HepG2 (cell line): ENCODE results near the gene CYP19A1. TPM values are rescaled to one million over a fixed set of nuclear protein-coding genes. Genes with fewer than 3 reads are reported as not detected.
A peak's percentile ranks its signal among the peaks of the same experiment; 100 is the strongest.

ENCODE experiments used
- CENPX ChIP-seq: sonication (generic); formaldehyde crosslinking; IDR thresholded peaks from 2 replicates; pipeline ENCODE4 v1.9.0; 2021; ENCODE audit warnings: mild to moderate bottlenecking, missing genetic modification reagents, moderate library complexity
- ESRRA ChIP-seq: sonication (generic); formaldehyde crosslinking; IDR thresholded peaks from 2 replicates; pipeline ENCODE4 v1.5.1; 2020; ENCODE audit warnings: mild to moderate bottlenecking, low read depth, missing genetic modification reagents
- HMGA1 ChIP-seq: sonication (generic); formaldehyde crosslinking; conservative IDR thresholded peaks from 2 replicates; pipeline ENCODE4 v1.4.0; 2020; ENCODE audit warnings: missing genetic modification reagents
- KLF16 ChIP-seq, 2 experiments: sonication (generic) in 1 of 2; formaldehyde crosslinking in 1 of 2; IDR thresholded peaks; 2 replicates each; pipeline versions ENCODE4 v1.6.1 to v1.8.0; 2016 to 2023; ENCODE audit warnings: missing genetic modification reagents in 2 of 2, missing compliant biosample characterization in 1 of 2
- LCORL ChIP-seq, 2 experiments: fragments of 450-650 bp in 1 of 2; sonication (generic) in 1 of 2; formaldehyde crosslinking in 1 of 2; IDR thresholded peaks; 2 replicates each; pipeline versions ENCODE4 v1.5.0 to v1.6.1; 2017 to 2020; ENCODE audit warnings: antibody characterized with exemption in 1 of 2, missing genetic modification reagents in 1 of 2
- SMAD9 ChIP-seq: sonication (generic); formaldehyde crosslinking; IDR thresholded peaks from 2 replicates; pipeline ENCODE4 v1.5.1; 2020; ENCODE audit warnings: mild to moderate bottlenecking, missing genetic modification reagents
- SP5 ChIP-seq: IDR thresholded peaks from 2 replicates; pipeline ENCODE4 v1.6.1; 2016; ENCODE audit warnings: low read depth, borderline replicate concordance
- ZFX ChIP-seq: sonication (generic); formaldehyde crosslinking; IDR thresholded peaks from 2 replicates; pipeline ENCODE4 v1.4.0; 2020; ENCODE audit warnings: mild to moderate bottlenecking, low read depth, missing genetic modification reagents, moderate library complexity
- ZNF598 ChIP-seq: sonication (generic); formaldehyde crosslinking; IDR thresholded peaks from 2 replicates; pipeline ENCODE4 v1.5.1; 2020; ENCODE audit warnings: mild to moderate bottlenecking, missing genetic modification reagents, borderline replicate concordance
- ZNF605 ChIP-seq: sonication (generic); formaldehyde crosslinking; IDR thresholded peaks from 2 replicates; pipeline ENCODE4 v1.8.0; 2022; ENCODE audit warnings: mild to moderate bottlenecking, missing genetic modification reagents
- ZNF724P ChIP-seq: sonication (generic); formaldehyde crosslinking; IDR thresholded peaks from 2 replicates; pipeline ENCODE4 v1.8.0; 2022; ENCODE audit warnings: missing genetic modification reagents, borderline replicate concordance
- polyA plus RNA-seq, 8 experiments: library from polyadenylated mRNA; depleted of rRNA in 3 of 8; stranded (reverse) in 7 of 8; unstranded in 1 of 8; fragments of >200 nt; fragmentation: Illumina TruSeq in 4 of 8; extraction: Trizol in 4 of 8; gene quantifications; 2 replicates each; pipeline versions ENCODE4 v1.2.1 to v1.2.3, GENCODE V29; 2011 to 2016; ENCODE audit warnings: low read depth in 4 of 8, missing spikeins in 1 of 8, mixed read lengths in 1 of 8; ENCODE audit not compliant: insufficient read depth in 1 of 8
- total RNA-seq, 5 experiments: library from RNA; depleted of rRNA; stranded (reverse); fragments of >200 nt; fragmentation: Illumina TruSeq; extraction: Trizol; gene quantifications; 2 replicates each; pipeline ENCODE4 v1.2.3, GENCODE V29; 2016; ENCODE audit warnings: low read depth in 1 of 5
- TF ChIP-seq, protein P1 (sequence below): IDR thresholded peaks from 2 replicates; pipeline ENCODE4 v1.6.1; 2016; ENCODE audit warnings: low read depth, borderline replicate concordance
- TF ChIP-seq, protein P2 (sequence below): IDR thresholded peaks from 2 replicates; pipeline ENCODE4 v1.6.1; 2012; ENCODE audit warnings: low read depth, low read length, improper control_type of control experiment
- TF ChIP-seq, protein P3 (sequence below): sonication (generic); formaldehyde crosslinking; IDR thresholded peaks from 2 replicates; pipeline ENCODE4 v1.9.0; 2021; ENCODE audit warnings: missing genetic modification reagents, borderline replicate concordance
- TF ChIP-seq, protein P4 (sequence below): sonication (generic); formaldehyde crosslinking; IDR thresholded peaks from 2 replicates; pipeline ENCODE4 v1.4.0; 2020; ENCODE audit warnings: missing genetic modification reagents
- TF ChIP-seq, protein P5 (sequence below): IDR thresholded peaks from 2 replicates; pipeline ENCODE4 v1.6.1; 2016; ENCODE audit warnings: missing compliant biosample characterization, missing genetic modification reagents, borderline replicate concordance
- TF ChIP-seq, protein P6 (sequence below): sonication (generic); formaldehyde crosslinking; IDR thresholded peaks from 2 replicates; pipeline ENCODE4 v1.4.0; 2020; ENCODE audit warnings: missing genetic modification reagents, borderline replicate concordance

CYP19A1 gene
- total and polyA plus RNA-seq, 2 of the 13 experiments (the other 11 are each of a cell fraction or from before 2014, with no cell fraction given), result 10.9 to 23.0 TPM

DNA sequence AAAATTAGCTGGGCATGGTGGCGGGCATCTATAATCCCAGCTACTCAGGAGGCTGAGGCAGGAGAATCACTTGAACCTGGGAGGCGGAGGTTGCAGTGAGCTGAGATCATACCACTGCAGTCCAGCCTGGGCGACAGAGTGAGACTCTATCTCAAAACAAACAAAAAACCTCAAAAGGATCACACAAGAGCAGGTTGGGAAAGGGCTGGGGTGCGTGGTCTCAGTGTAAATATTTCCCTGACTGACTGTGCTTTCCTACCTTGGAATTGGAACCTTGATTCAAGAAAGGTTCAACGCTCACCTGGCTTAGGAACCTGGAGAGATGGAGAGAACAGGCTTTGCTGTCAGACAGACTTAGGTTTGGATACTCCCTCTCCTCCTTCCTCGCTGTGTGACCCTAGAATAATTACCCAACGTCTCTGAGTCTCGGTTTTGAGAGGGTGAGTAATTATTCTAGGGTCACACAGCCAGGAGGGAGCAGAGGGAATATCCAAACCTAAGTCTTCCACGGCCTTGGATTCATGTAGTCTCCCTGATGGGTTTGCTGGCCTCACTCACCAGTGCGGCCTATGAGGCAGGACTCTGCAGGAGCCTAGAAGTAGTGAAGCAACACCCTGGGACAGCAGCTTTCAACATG is 24.6 kb downstream of the CYP19A1 start (continued):
- TF ChIP-seq, protein P1, sequence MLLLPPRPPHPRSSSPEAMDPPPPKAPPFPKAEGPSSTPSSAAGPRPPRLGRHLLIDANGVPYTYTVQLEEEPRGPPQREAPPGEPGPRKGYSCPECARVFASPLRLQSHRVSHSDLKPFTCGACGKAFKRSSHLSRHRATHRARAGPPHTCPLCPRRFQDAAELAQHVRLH (CRISPR knock-in tag), result 0 out of 2 replicates have a peak, but pooled peaks have one; percentile 12
- TF ChIP-seq, protein P2, sequence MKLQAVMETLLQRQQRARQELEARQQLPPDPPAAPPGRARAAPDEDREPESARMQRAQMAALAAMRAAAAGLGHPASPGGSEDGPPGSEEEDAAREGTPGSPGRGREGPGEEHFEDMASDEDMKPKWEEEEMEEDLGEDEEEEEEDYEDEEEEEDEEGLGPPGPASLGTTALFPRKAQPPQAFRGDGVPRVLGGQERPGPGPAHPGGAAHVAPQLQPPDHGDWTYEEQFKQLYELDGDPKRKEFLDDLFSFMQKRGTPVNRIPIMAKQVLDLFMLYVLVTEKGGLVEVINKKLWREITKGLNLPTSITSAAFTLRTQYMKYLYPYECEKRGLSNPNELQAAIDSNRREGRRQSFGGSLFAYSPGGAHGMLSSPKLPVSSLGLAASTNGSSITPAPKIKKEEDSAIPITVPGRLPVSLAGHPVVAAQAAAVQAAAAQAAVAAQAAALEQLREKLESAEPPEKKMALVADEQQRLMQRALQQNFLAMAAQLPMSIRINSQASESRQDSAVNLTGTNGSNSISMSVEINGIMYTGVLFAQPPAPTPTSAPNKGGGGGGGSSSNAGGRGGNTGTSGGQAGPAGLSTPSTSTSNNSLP, result no peak
- TF ChIP-seq ZNF605, result peak; percentile 53; the same call in 1 of the 2 replicates
- TF ChIP-seq, protein P3, sequence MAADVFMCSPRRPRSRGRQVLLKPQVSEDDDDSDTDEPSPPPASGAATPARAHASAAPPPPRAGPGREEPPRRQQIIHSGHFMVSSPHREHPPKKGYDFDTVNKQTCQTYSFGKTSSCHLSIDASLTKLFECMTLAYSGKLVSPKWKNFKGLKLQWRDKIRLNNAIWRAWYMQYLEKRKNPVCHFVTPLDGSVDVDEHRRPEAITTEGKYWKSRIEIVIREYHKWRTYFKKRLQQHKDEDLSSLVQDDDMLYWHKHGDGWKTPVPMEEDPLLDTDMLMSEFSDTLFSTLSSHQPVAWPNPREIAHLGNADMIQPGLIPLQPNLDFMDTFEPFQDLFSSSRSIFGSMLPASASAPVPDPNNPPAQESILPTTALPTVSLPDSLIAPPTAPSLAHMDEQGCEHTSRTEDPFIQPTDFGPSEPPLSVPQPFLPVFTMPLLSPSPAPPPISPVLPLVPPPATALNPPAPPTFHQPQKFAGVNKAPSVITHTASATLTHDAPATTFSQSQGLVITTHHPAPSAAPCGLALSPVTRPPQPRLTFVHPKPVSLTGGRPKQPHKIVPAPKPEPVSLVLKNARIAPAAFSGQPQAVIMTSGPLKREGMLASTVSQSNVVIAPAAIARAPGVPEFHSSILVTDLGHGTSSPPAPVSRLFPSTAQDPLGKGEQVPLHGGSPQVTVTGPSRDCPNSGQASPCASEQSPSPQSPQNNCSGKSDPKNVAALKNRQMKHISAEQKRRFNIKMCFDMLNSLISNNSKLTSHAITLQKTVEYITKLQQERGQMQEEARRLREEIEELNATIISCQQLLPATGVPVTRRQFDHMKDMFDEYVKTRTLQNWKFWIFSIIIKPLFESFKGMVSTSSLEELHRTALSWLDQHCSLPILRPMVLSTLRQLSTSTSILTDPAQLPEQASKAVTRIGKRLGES, result peak; percentile 63; the same call in 1 of the 2 replicates
- no peak for TF ChIP-seq ZNF724P (CRISPR knock-in tag)
- TF ChIP-seq ZFX (CRISPR knock-in tag), result peak; percentile 70; the same call in 1 of the 2 replicates
- TF ChIP-seq, protein P4, sequence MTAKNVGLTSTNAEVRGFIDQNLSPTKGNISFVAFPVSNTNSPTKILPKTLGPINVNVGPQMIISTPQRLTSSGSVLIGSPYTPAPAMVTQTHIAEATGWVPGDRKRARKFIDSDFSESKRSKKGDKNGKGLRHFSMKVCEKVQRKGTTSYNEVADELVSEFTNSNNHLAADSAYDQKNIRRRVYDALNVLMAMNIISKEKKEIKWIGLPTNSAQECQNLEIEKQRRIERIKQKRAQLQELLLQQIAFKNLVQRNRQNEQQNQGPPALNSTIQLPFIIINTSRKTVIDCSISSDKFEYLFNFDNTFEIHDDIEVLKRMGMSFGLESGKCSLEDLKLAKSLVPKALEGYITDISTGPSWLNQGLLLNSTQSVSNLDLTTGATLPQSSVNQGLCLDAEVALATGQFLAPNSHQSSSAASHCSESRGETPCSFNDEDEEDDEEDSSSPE (CRISPR knock-in tag), result no peak
- no peak for TF ChIP-seq ESRRA (CRISPR knock-in tag)
- TF ChIP-seq CENPX, result no peak
- TF ChIP-seq, protein P5, sequence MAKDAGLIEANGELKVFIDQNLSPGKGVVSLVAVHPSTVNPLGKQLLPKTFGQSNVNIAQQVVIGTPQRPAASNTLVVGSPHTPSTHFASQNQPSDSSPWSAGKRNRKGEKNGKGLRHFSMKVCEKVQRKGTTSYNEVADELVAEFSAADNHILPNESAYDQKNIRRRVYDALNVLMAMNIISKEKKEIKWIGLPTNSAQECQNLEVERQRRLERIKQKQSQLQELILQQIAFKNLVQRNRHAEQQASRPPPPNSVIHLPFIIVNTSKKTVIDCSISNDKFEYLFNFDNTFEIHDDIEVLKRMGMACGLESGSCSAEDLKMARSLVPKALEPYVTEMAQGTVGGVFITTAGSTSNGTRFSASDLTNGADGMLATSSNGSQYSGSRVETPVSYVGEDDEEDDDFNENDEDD, result 0 out of 2 replicates have a peak, but pooled peaks have one; percentile 21
- TF ChIP-seq LCORL (IDR thresholded peaks at IDR 0.05), result 0 out of 2 replicates have a peak, but pooled peaks have one; percentile 17
- TF ChIP-seq LCORL (CRISPR knock-in tag; IDR thresholded peaks at IDR 0.05), result 0 out of 2 replicates have a peak, but pooled peaks have one; percentile 52
- TF ChIP-seq ZNF598 (CRISPR knock-in tag), result no peak
- TF ChIP-seq, protein P6, sequence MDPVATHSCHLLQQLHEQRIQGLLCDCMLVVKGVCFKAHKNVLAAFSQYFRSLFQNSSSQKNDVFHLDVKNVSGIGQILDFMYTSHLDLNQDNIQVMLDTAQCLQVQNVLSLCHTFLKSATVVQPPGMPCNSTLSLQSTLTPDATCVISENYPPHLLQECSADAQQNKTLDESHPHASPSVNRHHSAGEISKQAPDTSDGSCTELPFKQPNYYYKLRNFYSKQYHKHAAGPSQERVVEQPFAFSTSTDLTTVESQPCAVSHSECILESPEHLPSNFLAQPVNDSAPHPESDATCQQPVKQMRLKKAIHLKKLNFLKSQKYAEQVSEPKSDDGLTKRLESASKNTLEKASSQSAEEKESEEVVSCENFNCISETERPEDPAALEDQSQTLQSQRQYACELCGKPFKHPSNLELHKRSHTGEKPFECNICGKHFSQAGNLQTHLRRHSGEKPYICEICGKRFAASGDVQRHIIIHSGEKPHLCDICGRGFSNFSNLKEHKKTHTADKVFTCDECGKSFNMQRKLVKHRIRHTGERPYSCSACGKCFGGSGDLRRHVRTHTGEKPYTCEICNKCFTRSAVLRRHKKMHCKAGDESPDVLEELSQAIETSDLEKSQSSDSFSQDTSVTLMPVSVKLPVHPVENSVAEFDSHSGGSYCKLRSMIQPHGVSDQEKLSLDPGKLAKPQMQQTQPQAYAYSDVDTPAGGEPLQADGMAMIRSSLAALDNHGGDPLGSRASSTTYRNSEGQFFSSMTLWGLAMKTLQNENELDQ (CRISPR knock-in tag), result no peak
- no peak for TF ChIP-seq HMGA1
- TF ChIP-seq KLF16 (CRISPR knock-in tag; IDR thresholded peaks at IDR 0.05), result peak in 1 of 2 experiments; percentile 57; a peak in 1 of 4 replicates
- 0 out of 2 replicates have a peak, but pooled peaks have one; percentile 56 for TF ChIP-seq SP5 (CRISPR knock-in tag)
- no peak for TF ChIP-seq SMAD9 (CRISPR knock-in tag)
